Measurements from ENCODE around the gene FLOT1. TPM values are rescaled to one million over a fixed set of nuclear protein-coding genes. Genes with fewer than 3 reads are reported as not detected.

The FLOT1 gene, protein sequence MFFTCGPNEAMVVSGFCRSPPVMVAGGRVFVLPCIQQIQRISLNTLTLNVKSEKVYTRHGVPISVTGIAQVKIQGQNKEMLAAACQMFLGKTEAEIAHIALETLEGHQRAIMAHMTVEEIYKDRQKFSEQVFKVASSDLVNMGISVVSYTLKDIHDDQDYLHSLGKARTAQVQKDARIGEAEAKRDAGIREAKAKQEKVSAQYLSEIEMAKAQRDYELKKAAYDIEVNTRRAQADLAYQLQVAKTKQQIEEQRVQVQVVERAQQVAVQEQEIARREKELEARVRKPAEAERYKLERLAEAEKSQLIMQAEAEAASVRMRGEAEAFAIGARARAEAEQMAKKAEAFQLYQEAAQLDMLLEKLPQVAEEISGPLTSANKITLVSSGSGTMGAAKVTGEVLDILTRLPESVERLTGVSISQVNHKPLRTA
- 79.1 to 93.4 TPM (median 90.3 TPM) in 5 replicates for total RNA-seq (2022; extraction: Qiagen RNA extraction; ENCODE audit: low read depth)

DNA sequence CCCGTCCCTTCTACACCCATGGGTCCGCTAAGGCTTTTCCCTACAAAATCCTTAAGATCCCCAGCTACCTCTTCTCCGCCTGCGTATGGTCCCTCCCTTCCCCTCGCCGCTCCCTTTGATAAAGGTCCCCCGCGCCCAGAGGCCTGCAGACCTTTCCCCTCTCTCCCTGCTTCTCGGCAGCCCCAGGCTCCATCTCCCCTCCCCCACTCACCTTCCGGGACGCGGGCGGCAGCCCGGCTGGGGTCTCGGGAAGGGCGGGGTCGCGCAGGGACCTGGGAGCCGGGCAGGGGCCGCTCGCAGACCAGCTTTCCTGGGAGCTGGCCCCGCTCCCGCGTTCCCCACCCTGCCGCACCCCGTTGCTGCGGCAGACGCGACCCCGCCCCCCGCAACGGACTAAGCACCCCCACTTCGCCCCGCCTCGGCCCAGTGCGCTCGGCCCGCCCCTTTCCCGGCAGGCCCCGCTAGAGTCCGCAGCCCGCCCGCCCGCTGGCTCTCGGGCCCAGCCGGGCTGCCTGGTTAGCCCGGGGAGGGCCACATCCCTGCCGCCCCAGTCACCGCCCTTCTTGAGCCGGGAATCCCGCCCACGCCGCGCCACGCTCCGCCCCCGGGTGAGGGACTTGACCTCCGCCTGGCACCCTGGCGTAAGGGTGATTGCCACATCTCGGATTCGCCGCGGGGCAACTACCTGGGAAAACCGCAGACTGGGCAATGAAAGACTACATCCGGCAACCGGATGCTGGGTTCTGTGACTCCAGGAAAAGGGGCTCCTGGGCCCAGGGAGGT lies at the start of gene FLOT1:
FLOT1 (minus strand) TSS at position 372 of the 783 bp plus-strand sequence. CDS start 498 bp downstream, outside the sequence.

GRCh38 chr6:30744054-30744805 lies 1.7 kb upstream of the FLOT1 start, which contains the start of gene IER3:
TSS of gene IER3 (minus strand) at chr6:30744547. CDS start at chr6:30744518, 29 bp downstream.

DNA sequence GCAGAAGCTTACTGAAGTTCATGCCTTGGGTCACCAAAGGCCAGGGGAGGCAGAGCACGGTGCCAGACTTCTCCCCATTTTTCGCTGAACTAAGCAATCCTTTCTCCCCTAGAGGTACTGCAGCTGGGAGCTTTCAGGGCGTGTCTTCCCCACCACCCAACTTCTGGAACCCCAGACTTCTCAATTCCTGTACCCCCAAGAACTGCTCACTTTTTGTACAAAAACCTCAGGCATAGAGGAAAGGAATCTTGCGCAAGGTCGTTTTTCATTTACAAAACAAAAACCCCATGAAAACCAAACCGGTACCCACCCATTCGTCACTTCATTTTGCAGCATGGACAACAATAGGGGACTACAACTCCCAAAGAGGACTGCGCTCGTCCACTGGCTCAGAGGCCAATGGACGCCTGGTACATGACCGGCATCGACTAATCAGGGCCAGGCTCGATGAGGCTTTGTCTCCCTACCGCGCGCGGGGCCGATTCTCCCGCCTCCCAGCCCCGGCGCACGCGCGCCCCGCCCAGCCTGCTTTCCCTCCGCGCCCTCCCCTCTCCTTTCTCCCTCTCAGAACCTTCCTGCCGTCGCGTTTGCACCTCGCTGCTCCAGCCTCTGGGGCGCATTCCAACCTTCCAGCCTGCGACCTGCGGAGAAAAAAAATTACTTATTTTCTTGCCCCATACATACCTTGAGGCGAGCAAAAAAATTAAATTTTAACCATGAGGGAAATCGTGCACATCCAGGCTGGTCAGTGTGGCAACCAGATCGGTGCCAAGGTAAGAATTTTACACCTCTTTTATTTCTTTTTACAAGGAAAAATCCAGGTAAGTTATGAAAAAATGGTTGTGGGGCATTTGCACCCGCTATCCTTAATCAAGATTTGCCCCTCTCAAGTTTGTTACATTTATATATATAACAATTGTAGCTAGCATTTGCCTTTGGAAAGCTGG lies 22.4 kb downstream of the FLOT1 start, which contains the start of gene TUBB:
TUBB (plus strand) TSS at position 562 of the 947 bp plus-strand sequence; CDS start at position 717, 155 bp downstream.

GRCh38 chr6:30717129-30717844 lies 25.2 kb downstream of the FLOT1 start, which contains the start of gene MDC1:
TSS of gene MDC1 (minus strand) at chr6:30717281. CDS start at chr6:30715175, 2,106 bp downstream.

GRCh38 chr6:30690403-30691207 lies 51.9 kb downstream of the FLOT1 start, which contains the start of gene NRM:
TSS of gene NRM (minus strand) at chr6:30690984. CDS start at chr6:30690974, 10 bp downstream.

GRCh38 chr6:30686009-30686907 lies 56.2 kb downstream of the FLOT1 start, which contains the start of gene PPP1R18:
TSS of gene PPP1R18 (minus strand) at chr6:30686645. CDS start at chr6:30686018, 627 bp downstream.

Other genes starting within 250 kb of the FLOT1 start
- 26.4 to 35.9 TPM (median 35.3 TPM) in 5 replicates for gene GNL1, start 186.2 kb downstream of the FLOT1 start, total RNA-seq (2022; extraction: Qiagen RNA extraction; ENCODE audit: low read depth)
- gene PRR3, start 185.4 kb downstream of the FLOT1 start, total RNA-seq (2022; extraction: Qiagen RNA extraction; ENCODE audit: low read depth): 15.3 to 16.8 TPM (median 16.2 TPM) in 5 replicates
- gene ABCF1, start 171.2 kb downstream of the FLOT1 start, total RNA-seq (2022; extraction: Qiagen RNA extraction; ENCODE audit: low read depth): 46.8 to 53.5 TPM (median 48.8 TPM) in 5 replicates
- gene PPP1R10, start 125.4 kb downstream of the FLOT1 start, total RNA-seq (2022; extraction: Qiagen RNA extraction; ENCODE audit: low read depth): 28.2 to 45.7 TPM (median 30.2 TPM) in 5 replicates
- gene MRPS18B, start 124.8 kb downstream of the FLOT1 start, total RNA-seq (2022; extraction: Qiagen RNA extraction; ENCODE audit: low read depth): 68.5 to 99.0 TPM (median 70.9 TPM) in 5 replicates
- 4.4 to 6.1 TPM (median 5.5 TPM) in 5 replicates for gene ATAT1, start 115.8 kb downstream of the FLOT1 start, total RNA-seq (2022; extraction: Qiagen RNA extraction; ENCODE audit: low read depth)
- gene C6orf136, start 95.6 kb downstream of the FLOT1 start, total RNA-seq (2022; extraction: Qiagen RNA extraction; ENCODE audit: low read depth): 9.9 to 15.6 TPM (median 13.1 TPM) in 5 replicates
- 25.2 to 28.6 TPM (median 27.3 TPM) in 5 replicates for gene DHX16, start 69.7 kb downstream of the FLOT1 start, total RNA-seq (2022; extraction: Qiagen RNA extraction; ENCODE audit: low read depth)
- 41.1 to 45.8 TPM (median 42.7 TPM) in 5 replicates for gene PPP1R18, start 56.0 kb downstream of the FLOT1 start, total RNA-seq (2022; extraction: Qiagen RNA extraction; ENCODE audit: low read depth)
- gene NRM, start 51.7 kb downstream of the FLOT1 start, total RNA-seq (2022; extraction: Qiagen RNA extraction; ENCODE audit: low read depth): 20.5 to 30.6 TPM (median 26.1 TPM) in 5 replicates
- gene MDC1, start 25.4 kb downstream of the FLOT1 start, total RNA-seq (2022; extraction: Qiagen RNA extraction; ENCODE audit: low read depth): 14.8 to 21.4 TPM (median 16.4 TPM) in 5 replicates
- 773 to 946 TPM (median 885 TPM) in 5 replicates for gene TUBB, start 22.3 kb downstream of the FLOT1 start, total RNA-seq (2022; extraction: Qiagen RNA extraction; ENCODE audit: low read depth)
- 66.7 to 100 TPM (median 95.1 TPM) in 5 replicates for gene IER3, start 1.9 kb upstream of the FLOT1 start, total RNA-seq (2022; extraction: Qiagen RNA extraction; ENCODE audit: low read depth)
- gene DDR1, start 141.8 kb upstream of the FLOT1 start, total RNA-seq (2022; extraction: Qiagen RNA extraction; ENCODE audit: low read depth): 52.0 to 64.5 TPM (median 60.6 TPM) in 5 replicates
- gene GTF2H4, start 165.5 kb upstream of the FLOT1 start, total RNA-seq (2022; extraction: Qiagen RNA extraction; ENCODE audit: low read depth): 18.6 to 23.4 TPM (median 19.9 TPM) in 5 replicates
- gene VARS2, start 171.6 kb upstream of the FLOT1 start, total RNA-seq (2022; extraction: Qiagen RNA extraction; ENCODE audit: low read depth): 11.0 to 15.5 TPM (median 13.3 TPM) in 5 replicates
- not detected in 5 replicates for gene SFTA2, start 189.5 kb upstream of the FLOT1 start, total RNA-seq (2022; extraction: Qiagen RNA extraction; ENCODE audit: low read depth)
- 0.03 to 0.09 TPM (median 0.06 TPM) in 4 of 5 replicates, not detected in the other for gene MUCL3, start 198.3 kb upstream of the FLOT1 start, total RNA-seq (2022; extraction: Qiagen RNA extraction; ENCODE audit: low read depth)
- not detected in 5 replicates for gene MUC21, start 241.0 kb upstream of the FLOT1 start, total RNA-seq (2022; extraction: Qiagen RNA extraction; ENCODE audit: low read depth)

Measured in A549 treated with GW870086 at 1 μM for 4 hours (cell line).